DOHH2 (cell line): Measurements from ENCODE around the gene TUBB2A.
A peak's percentile ranks its signal among the peaks of the same experiment; 100 is the strongest.

Experiments used
- H3F3A ChIP-seq: fragments of 200-600 bp; sonication (generic), shearing (Covaris generic); 2 replicates; pipeline ENCODE4 v1.6.0; 2016; ENCODE audit warnings: antibody characterized with exemption, mild to moderate bottlenecking; ENCODE audit not compliant: control insufficient read depth, insufficient read depth
- H3K27ac ChIP-seq: fragments of 200-600 bp; sonication (generic); 2 replicates; pipeline ENCODE4 v1.5.1; 2014; ENCODE audit warnings: low read depth, mild to moderate bottlenecking, low read length, moderate library complexity
- H3K27me3 ChIP-seq: fragments of 200-600 bp; sonication (generic); 2 replicates; pipeline ENCODE4 v1.6.1; 2014; ENCODE audit warnings: mild to moderate bottlenecking, low read length, mixed read lengths; ENCODE audit not compliant: control insufficient read depth
- H3K36me3 ChIP-seq: fragments of 200-600 bp; sonication (generic); 2 replicates; pipeline ENCODE4 v1.6.1; 2014; ENCODE audit warnings: mild to moderate bottlenecking, low read length, moderate library complexity, mixed read lengths; ENCODE audit not compliant: control insufficient read depth
- H3K4me1 ChIP-seq: fragments of 200-600 bp; sonication (generic); 2 replicates; pipeline ENCODE4 v1.6.1; 2014; ENCODE audit warnings: mild to moderate bottlenecking, low read length, mixed read lengths; ENCODE audit not compliant: control insufficient read depth
- H3K4me2 ChIP-seq: fragments of 200-600 bp; sonication (generic); 2 replicates; pipeline ENCODE4 v1.6.0; 2014; ENCODE audit warnings: mild to moderate bottlenecking, low read length, moderate library complexity
- H3K4me3 ChIP-seq: fragments of 200-600 bp; sonication (generic); 2 replicates; pipeline ENCODE4 v1.5.1; 2014; ENCODE audit warnings: mild to moderate bottlenecking, low read length, mixed read lengths
- H3K79me2 ChIP-seq: fragments of 200-600 bp; sonication (generic); 2 replicates; pipeline ENCODE4 v1.6.1; 2014; ENCODE audit warnings: mild to moderate bottlenecking, low read length, mixed read lengths; ENCODE audit not compliant: control insufficient read depth
- H3K9me2 ChIP-seq: fragments of 200-600 bp; sonication (generic); replicated peaks from 2 replicates; pipeline ENCODE4 v1.6.1; 2014; ENCODE audit warnings: mild to moderate bottlenecking, low read length, mixed read lengths; ENCODE audit not compliant: control insufficient read depth
- H3K9me3 ChIP-seq: fragments of 200-600 bp; sonication (generic); 2 replicates; pipeline ENCODE4 v1.6.1; 2014; ENCODE audit warnings: antibody characterized with exemption, low read length, mixed read lengths; ENCODE audit not compliant: control insufficient read depth, insufficient read depth
- H4K20me1 ChIP-seq: fragments of 200-600 bp; sonication (generic); 2 replicates; pipeline ENCODE4 v1.6.0; 2014; ENCODE audit warnings: low read depth, mild to moderate bottlenecking, antibody characterized with exemption, low read length, moderate library complexity; ENCODE audit not compliant: control insufficient read depth, insufficient read depth
- CTCF ChIP-seq: fragments of 200-600 bp; sonication (generic); IDR thresholded peaks from one replicate; pipeline ENCODE4 v1.5.1; 2014; ENCODE audit warnings: antibody characterized with exemption, mild to moderate bottlenecking, low read depth, low read length; ENCODE audit not compliant: poor library complexity, severe bottlenecking
- EZH2phosphoT487 ChIP-seq: fragments of 200-600 bp; sonication (generic); IDR thresholded peaks from 2 replicates; pipeline ENCODE4 v1.6.1; 2017; ENCODE audit warnings: borderline replicate concordance, mild to moderate bottlenecking, antibody characterized with exemption, low read length, moderate library complexity, mixed read lengths

The TUBB2A gene

DNA sequence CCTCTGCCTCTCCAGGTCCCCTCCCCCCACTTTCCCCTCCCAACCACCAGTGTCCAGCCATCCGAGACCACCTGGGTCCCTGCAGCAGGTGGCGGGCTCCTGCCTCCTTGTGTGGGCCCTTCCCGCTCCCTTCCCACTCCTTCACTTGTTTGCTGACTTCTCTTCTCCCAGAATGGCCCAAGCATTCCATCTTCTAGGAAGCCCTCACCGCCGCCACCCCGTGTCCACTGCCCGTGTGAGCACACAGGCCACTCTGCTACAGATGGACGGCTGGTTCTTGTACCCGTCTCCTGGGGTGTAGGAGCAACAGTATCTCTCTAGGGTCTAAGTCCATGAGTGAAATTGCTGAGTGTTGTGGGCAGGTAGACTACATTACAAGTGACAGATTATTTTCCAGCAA, 23.8 kb downstream of the TUBB2A start:
- no peaks in the 10 kb centered on the region for H3K27me3 ChIP-seq
- H3F3A ChIP-seq: peaks cover 2% of the 10 kb centered on the region; the same call in 1 of the 2 replicates
- H4K20me1 ChIP-seq: no peaks in the 10 kb centered on the region
- peaks cover 6% of the 10 kb centered on the region for H3K4me1 ChIP-seq
- H3K4me3 ChIP-seq: no peak overlapping the region
- H3K79me2 ChIP-seq: no peaks in the 10 kb centered on the region
- H3K36me3 ChIP-seq: peaks cover 45% of the 10 kb centered on the region
- H3K9me3 ChIP-seq: no peaks in the 10 kb centered on the region
- no peak for TF ChIP-seq CTCF
- no peak for TF ChIP-seq EZH2phosphoT487
- H3K4me2 ChIP-seq: no peak overlapping the region
- H3K27ac ChIP-seq: no peak overlapping the region
- H3K9me2 ChIP-seq: no peaks in the 10 kb centered on the region

DNA sequence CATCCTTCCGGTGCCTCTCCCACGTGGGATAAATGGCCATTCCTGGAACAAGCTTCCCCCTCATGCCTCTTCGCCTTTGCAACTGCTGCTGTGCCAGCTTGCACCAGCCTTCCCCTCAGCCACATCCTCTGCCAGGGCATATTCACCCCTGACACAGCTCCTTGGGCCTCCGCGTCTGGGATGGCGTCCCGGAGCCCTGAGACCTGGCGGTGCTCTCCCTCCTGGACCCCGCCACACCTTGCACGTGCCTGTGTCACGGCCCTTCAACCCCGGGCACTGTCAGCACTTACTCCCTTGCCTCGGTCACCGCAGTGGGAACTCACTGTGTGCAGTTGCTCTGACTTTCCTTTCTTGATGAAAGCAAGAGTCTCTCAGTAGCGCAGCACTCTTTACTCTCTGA, 25.6 kb downstream of the TUBB2A start:
- H3K79me2 ChIP-seq: no peaks in the 10 kb centered on the region
- no peak overlapping the region for H3K4me3 ChIP-seq
- H3F3A ChIP-seq: 0 out of 2 replicates have a peak, but pooled peaks cover 2% of the 10 kb centered on the region
- no peak overlapping the region for H3K4me2 ChIP-seq
- H3K9me2 ChIP-seq: no peaks in the 10 kb centered on the region
- H3K4me1 ChIP-seq: peaks cover 17% of the 10 kb centered on the region
- H3K36me3 ChIP-seq: peaks cover 31% of the 10 kb centered on the region
- TF ChIP-seq EZH2phosphoT487: no peak
- no peaks in the 10 kb centered on the region for H3K27me3 ChIP-seq
- no peaks in the 10 kb centered on the region for H3K9me3 ChIP-seq
- H4K20me1 ChIP-seq: no peaks in the 10 kb centered on the region
- no peak overlapping the region for H3K27ac ChIP-seq

DNA sequence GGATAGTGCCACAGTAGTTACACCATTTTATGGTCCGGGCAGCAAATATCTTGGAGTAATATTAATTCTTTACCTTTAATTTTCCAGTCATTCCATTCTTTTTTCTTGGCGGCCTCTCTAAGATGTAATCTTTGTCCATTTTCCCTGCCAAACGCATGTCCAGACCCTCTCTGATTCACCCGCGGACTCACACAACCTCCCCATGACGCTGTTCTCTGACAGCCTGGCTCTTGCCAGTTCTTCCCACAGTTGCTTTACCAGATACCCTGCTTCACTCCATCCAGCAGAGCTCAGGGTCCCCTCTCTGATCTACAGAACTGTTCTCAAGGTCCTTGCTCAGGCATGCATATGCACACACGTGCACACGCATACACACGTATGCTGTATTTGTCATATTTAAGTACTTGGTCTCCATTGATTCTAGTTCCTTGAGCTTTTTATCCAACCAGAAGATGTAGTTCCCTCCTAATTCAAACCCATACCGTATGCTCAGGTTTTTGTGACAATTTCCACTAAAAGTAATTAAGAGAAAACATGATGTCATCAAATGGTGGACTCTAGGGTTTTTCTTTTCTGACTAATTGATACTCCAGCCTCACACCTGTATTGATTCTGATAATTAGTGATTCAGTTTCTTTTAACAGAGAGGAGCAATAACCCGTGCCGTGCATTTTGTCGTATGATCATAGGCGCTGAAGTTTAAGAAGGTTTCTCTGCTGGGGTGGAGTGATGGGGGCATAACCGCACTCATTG, 28.8 kb downstream of the TUBB2A start:
- H3K36me3 ChIP-seq: peaks cover 30% of the 10 kb centered on the region
- no peaks in the 10 kb centered on the region for H4K20me1 ChIP-seq
- TF ChIP-seq CTCF (no peak), EZH2phosphoT487 (no peak)
- no peak overlapping the region for H3K4me3 ChIP-seq
- H3K4me1 ChIP-seq: peaks cover 46% of the 10 kb centered on the region
- no peaks in the 10 kb centered on the region for H3K9me3 ChIP-seq
- H3K79me2 ChIP-seq: no peaks in the 10 kb centered on the region
- H3K27ac ChIP-seq: no peak overlapping the region
- no peaks in the 10 kb centered on the region for H3K9me2 ChIP-seq
- no peaks in the 10 kb centered on the region for H3K27me3 ChIP-seq
- H3F3A ChIP-seq: peaks cover 9% of the 10 kb centered on the region
- H3K4me2 ChIP-seq: peak overlapping the region; percentile 29; the same call in 1 of the 2 replicates

DNA sequence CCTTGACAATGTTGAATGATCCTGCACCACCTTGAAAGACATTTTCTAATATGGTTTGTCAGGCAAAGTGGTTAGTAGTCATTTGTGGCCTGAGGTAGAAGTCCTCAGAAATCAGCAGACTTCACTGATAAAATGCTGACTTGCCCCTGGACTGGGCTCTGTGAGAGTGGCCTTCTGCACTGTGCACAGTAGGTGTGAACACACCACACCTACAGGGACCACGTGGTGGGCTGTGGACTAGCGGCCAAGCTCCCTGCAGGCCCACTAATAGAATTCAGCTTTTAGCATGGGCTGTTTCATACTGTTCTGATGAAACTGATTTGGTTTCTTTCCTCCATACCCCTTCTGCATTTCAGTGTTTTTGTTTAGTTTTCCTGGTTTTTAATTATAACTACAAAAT, 31.5 kb downstream of the TUBB2A start:
- H3K27ac ChIP-seq: peak overlapping the region; percentile 34
- no peak for TF ChIP-seq CTCF
- TF ChIP-seq EZH2phosphoT487: no peak
- peaks cover 13% of the 10 kb centered on the region for H3F3A ChIP-seq
- H3K4me1 ChIP-seq: peaks cover 49% of the 10 kb centered on the region
- H4K20me1 ChIP-seq: no peaks in the 10 kb centered on the region
- peaks cover 26% of the 10 kb centered on the region for H3K36me3 ChIP-seq
- H3K9me2 ChIP-seq: no peaks in the 10 kb centered on the region
- H3K4me3 ChIP-seq: no peak overlapping the region
- no peaks in the 10 kb centered on the region for H3K9me3 ChIP-seq
- no peaks in the 10 kb centered on the region for H3K79me2 ChIP-seq
- peak overlapping the region; percentile 34 for H3K4me2 ChIP-seq
- no peaks in the 10 kb centered on the region for H3K27me3 ChIP-seq
